ENCODE measurements around the gene PAAF1. TPM values are rescaled to one million over a fixed set of nuclear protein-coding genes. Genes with fewer than 3 reads are reported as not detected.

The PAAF1 gene
- polyA plus RNA-seq, 2 of the 4 experiments (the other 2 are of a cell fraction), result 16.6 to 25.1 TPM

DNA sequence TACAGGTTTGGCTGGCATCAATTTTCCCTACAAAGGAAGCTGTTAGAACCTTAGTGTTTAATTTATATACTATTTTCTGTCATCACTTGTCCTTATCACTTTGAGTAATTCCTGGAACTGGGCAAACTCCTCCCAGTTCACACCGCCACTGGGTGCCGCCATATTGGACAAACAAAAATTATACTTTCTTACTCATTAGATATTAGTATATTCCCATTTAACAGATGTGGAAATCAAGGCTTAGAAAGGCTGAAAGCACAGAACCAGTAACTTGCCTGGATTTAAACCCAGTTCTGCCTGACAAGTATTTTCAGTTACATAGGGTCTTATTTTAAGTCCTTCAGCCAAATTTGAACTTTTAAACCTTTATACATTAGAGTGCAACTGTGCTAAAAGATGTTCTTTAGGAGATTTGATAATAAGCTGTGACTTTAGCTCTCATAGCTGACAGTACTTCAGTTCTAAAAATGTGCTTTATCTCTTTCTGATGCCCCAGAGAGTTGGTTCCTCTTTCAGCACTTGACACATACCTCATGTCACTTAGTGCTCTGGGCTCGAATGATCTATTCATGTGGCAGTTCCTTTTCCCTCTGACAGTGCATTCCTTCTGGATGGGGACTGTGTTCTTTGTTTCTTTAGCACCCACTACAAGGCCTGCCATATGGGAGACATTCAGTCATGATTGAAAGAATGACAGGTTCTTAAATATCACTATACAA, 25.6 kb upstream of the PAAF1 start:
- ATAC-seq (no peak), FAIRE-seq (no peak)
- no peak for TF ChIP-seq GATA3 (IDR thresholded peaks at IDR 0.05; ENCODE audit: borderline replicate concordance)
- no peak for TF ChIP-seq FOXS1 (CRISPR knock-in tag; IDR thresholded peaks at IDR 0.05)
- no peak for TF ChIP-seq SREBF2 (IDR thresholded peaks at IDR 0.05)
- TF ChIP-seq KDM5A (IDR thresholded peaks at IDR 0.05), result no peak
- no peak for TF ChIP-seq RFX5 (IDR thresholded peaks at IDR 0.05)
- TF ChIP-seq EHF (CRISPR knock-in tag; IDR thresholded peaks at IDR 0.05), result no peak
- TF ChIP-seq E2F6 (IDR thresholded peaks at IDR 0.05; ENCODE audit: borderline replicate concordance, low read depth), result no peak
- no peak for TF ChIP-seq HOXB13 (CRISPR knock-in tag; IDR thresholded peaks at IDR 0.05; ENCODE audit: low read depth)
- no peak for TF ChIP-seq KDM1A (IDR thresholded peaks at IDR 0.05; ENCODE audit: low read depth)
- TF ChIP-seq RAD21 (conservative IDR thresholded peaks at IDR 0.05 in 1 of 2, IDR thresholded peaks at IDR 0.05 in 1 of 2), result no peak
- no peak for TF ChIP-seq NPAS2 (CRISPR knock-in tag; IDR thresholded peaks at IDR 0.05; ENCODE audit: borderline replicate concordance)
- TF ChIP-seq TP53 (CRISPR knock-in tag; IDR thresholded peaks at IDR 0.05), result no peak
- TF ChIP-seq TFCP2L1 (CRISPR knock-in tag; IDR thresholded peaks at IDR 0.05), result no peak
- no peak for TF ChIP-seq POLR2AphosphoS2 (conservative IDR thresholded peaks at IDR 0.05; ENCODE audit: low read length)
- TF ChIP-seq FOSB (CRISPR knock-in tag; IDR thresholded peaks at IDR 0.05), result no peak
- TF ChIP-seq ATOH8 (CRISPR knock-in tag; IDR thresholded peaks at IDR 0.05; ENCODE audit: low read depth), result no peak
- no peak for TF ChIP-seq MAFK (IDR thresholded peaks at IDR 0.05; ENCODE audit: partially characterized antibody)
- TF ChIP-seq HDAC2 (IDR thresholded peaks at IDR 0.05), result no peak
- no peak for TF ChIP-seq CHD4 (IDR thresholded peaks at IDR 0.05; ENCODE audit: borderline replicate concordance)

GRCh38 chr11:73852049-73852448, 24.8 kb upstream of the PAAF1 start:
- POLR2A ChIA-PET, result no interaction called here
- Histone ChIP-seq H3K27ac (no peak overlapping the region), H3K9me3 (no peaks in the 10 kb centered on the region), H3K4me3 (no peak overlapping the region), H3K4me1 (no peaks in the 10 kb centered on the region), H3K4me2 (no peak overlapping the region)
- no peak for DNase-seq (ENCODE audit: low read depth in 1 of 2, low spot score in 1 of 2)
- no peak for FAIRE-seq
- ATAC-seq, result no peak
- TF ChIP-seq SMC3 (IDR thresholded peaks at IDR 0.05) (no peak), CEBPB (IDR thresholded peaks at IDR 0.05) (no peak), PHF8 (IDR thresholded peaks at IDR 0.05; ENCODE audit: borderline replicate concordance, low read depth) (no peak), ELK1 (IDR thresholded peaks at IDR 0.05; ENCODE audit: low read depth, low read length) (no peak), NR3C1 (IDR thresholded peaks at IDR 0.05) (no peak), CHD4 (IDR thresholded peaks at IDR 0.05; ENCODE audit: borderline replicate concordance) (no peak), HOXB13 (CRISPR knock-in tag; IDR thresholded peaks at IDR 0.05; ENCODE audit: low read depth) (no peak), NFE2L2 (conservative IDR thresholded peaks at IDR 0.05; ENCODE audit: low read length) (no peak), ZFP36 (IDR thresholded peaks at IDR 0.05; ENCODE audit: borderline replicate concordance, partially characterized antibody) (no peak), KDM1A (IDR thresholded peaks at IDR 0.05; ENCODE audit: low read depth) (no peak), JUN (IDR thresholded peaks at IDR 0.05) (no peak), HDAC2 (IDR thresholded peaks at IDR 0.05) (no peak), ZC3H11A (IDR thresholded peaks at IDR 0.05) (no peak), ATOH8 (CRISPR knock-in tag; IDR thresholded peaks at IDR 0.05; ENCODE audit: low read depth) (no peak), RARB (CRISPR knock-in tag; IDR thresholded peaks at IDR 0.05) (no peak), TFCP2L1 (CRISPR knock-in tag; IDR thresholded peaks at IDR 0.05) (no peak), BHLHE40 (IDR thresholded peaks at IDR 0.05; ENCODE audit: low read depth, low read length) (no peak)
- TF ChIP-seq, protein P1, sequence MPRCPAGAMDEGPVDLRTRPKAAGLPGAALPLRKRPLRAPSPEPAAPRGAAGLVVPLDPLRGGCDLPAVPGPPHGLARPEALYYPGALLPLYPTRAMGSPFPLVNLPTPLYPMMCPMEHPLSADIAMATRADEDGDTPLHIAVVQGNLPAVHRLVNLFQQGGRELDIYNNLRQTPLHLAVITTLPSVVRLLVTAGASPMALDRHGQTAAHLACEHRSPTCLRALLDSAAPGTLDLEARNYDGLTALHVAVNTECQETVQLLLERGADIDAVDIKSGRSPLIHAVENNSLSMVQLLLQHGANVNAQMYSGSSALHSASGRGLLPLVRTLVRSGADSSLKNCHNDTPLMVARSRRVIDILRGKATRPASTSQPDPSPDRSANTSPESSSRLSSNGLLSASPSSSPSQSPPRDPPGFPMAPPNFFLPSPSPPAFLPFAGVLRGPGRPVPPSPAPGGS (IDR thresholded peaks at IDR 0.05), result no peak
- CTCF ChIA-PET, result interaction anchor here (0.7 to 1.3 kb wide), 2 partner anchors 12 to 20 kb away, joined by 3 to 5 read pairs; no protein-coding TSS in a partner anchor
- WGBS (ENCODE audit: missing lambda C conversion rate), result 50% methylated on average over 3 of the region's 3 CpGs

More for the DNA sequence above, 25.6 kb upstream of the PAAF1 start:
- Histone ChIP-seq H3K9me3 (no peaks in the 10 kb centered on the region), H3K4me3 (no peak overlapping the region), H3K27ac (no peak overlapping the region), H3K4me1 (no peaks in the 10 kb centered on the region), H3K4me2 (no peak overlapping the region)
- DNase-seq (ENCODE audit: low read depth in 1 of 2, low spot score in 1 of 2), result no peak
- CTCF ChIA-PET, result no interaction called here
- 98% methylated on average over 3 of the region's 3 CpGs for WGBS (ENCODE audit: missing lambda C conversion rate)
- POLR2A ChIA-PET, result no interaction called here

Data from A549 (cell line).